K562 (cell line): Measurements from ENCODE around the gene GGTLC2. TPM values are rescaled to one million over a fixed set of nuclear protein-coding genes. Genes with fewer than 3 reads are reported as not detected.
"Not testable (repeated sequence)": the region's sequence is repeated elsewhere in the genome, so short reads cannot be mapped to it uniquely, and the experiment has no call there.

Source experiments
- ATAC-seq: fragments of 200-7000 bp; cut with Tn5 transposase; 3 replicates; pipeline ENCODE4 v1.9.1; 2020; ENCODE audit warnings: moderate library complexity
- BruUV-seq: library from RNA; stranded (reverse); fragments of 400-500 nt; replicated peaks from 2 replicates; lab custom pipeline; 2021; lab: Mats Ljungman, UMichigan
- CTCF ChIA-PET: fragments of 300-600 bp; formaldehyde crosslinking; extraction: SDS; loops from one replicate; lab custom pipeline; 2021; ENCODE audit warnings: low intra/inter-chr PET ratio; lab: Yijun Ruan, JAX
- POLR2A ChIA-PET: fragments of 300-600, 350-650 bp; sonication (Branson Sonifier 250); formaldehyde crosslinking; extraction: SDS; loops from one replicate; lab custom pipeline; 2021; ENCODE audit warnings: antibody characterized with exemption, inconsistent platforms; lab: Yijun Ruan, JAX
- DNase-seq, 4 experiments: peaks; one replicate each; pipeline versions ENCODE4 v3.0.0 to v3.0.0-alpha.2; 2011 to 2018; ENCODE audit warnings: low spot score in 3 of 4, mixed read lengths in 3 of 4; ENCODE audit errors: extremely low read depth in 1 of 4
- FAIRE-seq: peaks from 2 replicates; lab custom pipeline; 2011; peaks lifted over from hg19 to GRCh38; lab: Jason Lieb, UNC
- H2AFZ ChIP-seq: 2 replicates; pipeline ENCODE4 v1.6.0; 2011; ENCODE audit warnings: low read depth, low read length, control low read depth, inconsistent platforms
- H3K27ac ChIP-seq: fragments of 200-600 bp; 3 replicates; pipeline ENCODE4 v1.8.0; 2011; ENCODE audit warnings: low read depth, mild to moderate bottlenecking, control low read depth, inconsistent platforms, low read length, moderate library complexity, mixed read lengths; ENCODE audit errors: extremely low read depth
- H3K27me3 ChIP-seq, 2 experiments: fragments of 300-600 bp in 1 of 2; 2 replicates in 1 of 2; 3 replicates in 1 of 2; pipeline versions ENCODE4 v1.6.0 to v1.8.0; 2011; ENCODE audit warnings: inconsistent platforms in 2 of 2, low read length in 2 of 2, mild to moderate bottlenecking in 1 of 2, mixed read lengths in 1 of 2, moderate library complexity in 1 of 2; ENCODE audit not compliant: control insufficient read depth in 2 of 2, insufficient read depth in 2 of 2
- H3K36me3 ChIP-seq: fragments of 300-600 bp; 3 replicates; pipeline ENCODE4 v1.8.0; 2011; ENCODE audit warnings: mild to moderate bottlenecking, low read length, inconsistent platforms; ENCODE audit not compliant: control insufficient read depth, insufficient read depth
- H3K4me1 ChIP-seq, 2 experiments: fragments of 200-600 bp in 1 of 2; replicated peaks in 1 of 2; 2 replicates in 1 of 2; 3 replicates in 1 of 2; pipeline versions ENCODE4 v1.5.1 to v1.8.0; 2011; ENCODE audit warnings: inconsistent platforms in 2 of 2, low read length in 2 of 2, mild to moderate bottlenecking in 1 of 2, mixed read lengths in 1 of 2, moderate library complexity in 1 of 2; ENCODE audit not compliant: control insufficient read depth in 2 of 2, insufficient read depth in 2 of 2
- H3K4me2 ChIP-seq: 2 replicates; pipeline ENCODE4 v1.6.1; 2011; ENCODE audit warnings: low read length, control low read depth, inconsistent platforms, mixed read lengths; ENCODE audit not compliant: insufficient read depth
- H3K4me3 ChIP-seq: fragments of 200-600 bp; sonication (generic), shearing (Covaris generic); 2 replicates; pipeline ENCODE4 v1.5.1; 2016; ENCODE audit warnings: control low read depth, inconsistent platforms
- H3K79me2 ChIP-seq: fragments of 200-600 bp; 3 replicates; pipeline ENCODE4 v1.8.0; 2011; ENCODE audit warnings: low read length, inconsistent platforms; ENCODE audit not compliant: control insufficient read depth, insufficient read depth
- H3K9ac ChIP-seq, 2 experiments: 2 replicates each; pipeline versions ENCODE4 v1.6.0 to v1.6.1; 2011; ENCODE audit warnings: low read depth in 2 of 2, low read length in 2 of 2, control low read depth in 1 of 2, inconsistent platforms in 1 of 2, mild to moderate bottlenecking in 1 of 2, mixed read lengths in 1 of 2; ENCODE audit not compliant: insufficient read depth in 1 of 2
- H3K9me1 ChIP-seq: one replicate; pipeline ENCODE4 v1.6.0; 2011; ENCODE audit warnings: inconsistent platforms, mild to moderate bottlenecking, low read length, moderate library complexity; ENCODE audit not compliant: control insufficient read depth, insufficient read depth
- H3K9me3 ChIP-seq: replicated peaks from 2 replicates; pipeline ENCODE4 v1.5.1; 2011; ENCODE audit warnings: low read depth, low read length, inconsistent platforms; ENCODE audit not compliant: control insufficient read depth, insufficient read depth
- H4K20me1 ChIP-seq: replicated peaks from 2 replicates; pipeline ENCODE4 v1.6.1; 2011; ENCODE audit warnings: low read length, inconsistent platforms, mixed read lengths; ENCODE audit not compliant: control insufficient read depth, insufficient read depth
- ETV1 ChIP-seq: fragments of 450-650 bp; conservative IDR thresholded peaks from 2 replicates; pipeline ENCODE4 v1.6.1; 2016; ENCODE audit warnings: missing genetic modification characterization, control low read depth, low read depth, missing compliant biosample characterization
- MAZ ChIP-seq, 2 experiments: fragments of 450-650 bp in 1 of 2; sonication (generic) in 1 of 2; formaldehyde crosslinking; IDR thresholded peaks in 1 of 2; conservative IDR thresholded peaks in 1 of 2; 2 replicates each; pipeline versions ENCODE4 v1.4.0 to v1.5.0; 2020; ENCODE audit warnings: mild to moderate bottlenecking in 1 of 2, missing genetic modification reagents in 1 of 2
- THAP12 ChIP-seq: fragments of 250-450 bp; sonication (Bioruptor Pico); IDR thresholded peaks from 2 replicates; pipeline ENCODE4 v1.9.0; 2021; ENCODE audit warnings: mild to moderate bottlenecking, inconsistent platforms
- ZBTB7A ChIP-seq: IDR thresholded peaks from 2 replicates; pipeline ENCODE4 v1.6.1; 2011; ENCODE audit warnings: low read depth, mild to moderate bottlenecking, low read length, moderate library complexity, borderline replicate concordance; ENCODE audit not compliant: control insufficient read depth
- WGBS: fragments of 100-300 bp; shearing (Covaris generic); methylation state at CpG from one replicate; pipeline ENCODE4 v1.1.6; 2016; ENCODE audit warnings: low coverage, mixed read lengths; ENCODE audit not compliant: insufficient coverage; ENCODE audit errors: missing lambda C conversion rate; 5-methylcytosine and 5-hydroxymethylcytosine counted together
- in situ Hi-C: fragments of 300-500 bp; cut with MboI; formaldehyde crosslinking; loops from 4 replicates; pipeline ENCODE4 v1.15.0; 2018; ENCODE audit warnings: inconsistent platforms, mixed read lengths
- intact Hi-C: fragments of 100-400 bp; cut with micrococcal nuclease; formaldehyde crosslinking; loops from 2 replicates; pipeline ENCODE4 v1.14.2; 2022
- polyA plus RNA-seq, 8 experiments: library from polyadenylated mRNA; depleted of rRNA in 4 of 8; stranded (reverse) in 5 of 8; unstranded in 3 of 8; fragments of >200 nt; fragmentation: Nextera tagmentation in 2 of 8; fragmentation: Illumina TruSeq in 1 of 8; extraction: Ambion mirVana in 2 of 8; extraction: Trizol in 1 of 8; gene quantifications; 2 replicates each; pipeline versions ENCODE4 v1.2.1 to v1.2.3, GENCODE V29; 2011 to 2014; ENCODE audit warnings: inconsistent platforms in 1 of 8, missing spikeins in 1 of 8
- total RNA-seq, 7 experiments: library from RNA; depleted of rRNA in 6 of 7; stranded (reverse); fragments of >200 nt in 6 of 7; fragmentation: Illumina TruSeq in 2 of 7; extraction: Trizol in 2 of 7; gene quantifications; 2 replicates each; pipeline versions ENCODE4 v1.2.1 to v1.2.3, GENCODE V29; 2011 to 2021; ENCODE audit warnings: low replicate concordance in 1 of 7

The GGTLC2 gene
- total and polyA plus RNA-seq, 9 of the 15 experiments (the other 6 are each of a cell fraction or from before 2014, with no cell fraction given) = not detected

GRCh38 chr22:22652573-22652972 lies 8.2 kb downstream of the GGTLC2 start (continued):
- TF ChIP-seq THAP12 (CRISPR knock-in tag) = peak; percentile 81; the same call in 1 of the 2 replicates

GRCh38 chr22:22653677-22654381 lies 9.4 kb downstream of the GGTLC2 start:
- FAIRE-seq, H3K4me2 ChIP-seq, H3K79me2 ChIP-seq, H3K36me3 ChIP-seq, H4K20me1 ChIP-seq, H3K9me3 ChIP-seq, H3K9ac ChIP-seq, CTCF ChIA-PET, H3K4me3 ChIP-seq, H3K9me1 ChIP-seq, ATAC-seq, BruUV-seq, in situ Hi-C loops, H3K27ac ChIP-seq: not testable (repeated sequence)
- Histone ChIP-seq H3K4me1 (peaks cover 0 to 21% of the 10 kb centered on the region in 2 experiments; a peak in 3 of 5 replicates), H2AFZ (0 out of 2 replicates have a peak overlapping the region, but pooled peaks have one; percentile 10), H3K27me3 (peaks cover 18 to 36% of the 10 kb centered on the region in 2 experiments)
- peak in 1 of 4 experiments; percentile 58 for DNase-seq
- POLR2A ChIA-PET = interaction anchor here (0.6 to 1.0 kb wide), 4 partner anchors 13 to 899 kb away, joined by 3 read pairs; no protein-coding TSS in a partner anchor
- TF ChIP-seq MAZ (CRISPR knock-in tag; conservative IDR thresholded peaks at IDR 0.05 in 1 of 2, IDR thresholded peaks at IDR 0.05 in 1 of 2) (peak in 1 of 2 experiments; percentile 63; a peak in 2 of 4 replicates), ZBTB7A (peak; percentile 73; the same call in 1 of the 2 replicates), ETV1 (tag) (peak; percentile 83)
- 6% methylated on average over 7 of the region's 13 CpGs for WGBS
- intact Hi-C loops = loop anchor here (5.0 kb wide), 1 partner anchor 68 kb away; no protein-coding TSS in a partner anchor
